PC-3 (cell line): ENCODE results near the gene SEPTIN8.

Experiments
- CTCF ChIP-seq: fragments of 300-600 bp; sonication (generic); conservative IDR thresholded peaks from 2 replicates; pipeline ENCODE4 v1.5.1; 2017; ENCODE audit warnings: antibody characterized with exemption, low read depth, mild to moderate bottlenecking, low read length
- EZH2 ChIP-seq: fragments of 300-600 bp; sonication (generic); IDR thresholded peaks from one replicate; pipeline ENCODE4 v1.6.1; 2017; ENCODE audit warnings: antibody characterized with exemption, mild to moderate bottlenecking, low read length; ENCODE audit not compliant: unreplicated experiment

- TF ChIP-seq EZH2 (no peak), CTCF (no peak)
Measured at GRCh38 chr5:132729896-132730295, 47.1 kb downstream of the SEPTIN8 start.
